Nephron (organoid): ENCODE data around the gene PLEKHA5.
A peak's percentile ranks its signal among the peaks of the same experiment; 100 is the strongest.

Experiments
- H3K27ac Mint-ChIP-seq, 3 experiments: 2 replicates each; pipeline ENCODE4 v1.8.0; 2020; ENCODE audit warnings: mixed read lengths in 3 of 3, mild to moderate bottlenecking in 2 of 3, moderate library complexity in 1 of 3
- H3K27me3 Mint-ChIP-seq: 2 replicates; pipeline ENCODE4 v1.8.0; 2021; ENCODE audit warnings: low read depth, mild to moderate bottlenecking, moderate library complexity, mixed read lengths
- H3K36me3 Mint-ChIP-seq: 2 replicates; pipeline ENCODE4 v1.8.0; 2020; ENCODE audit warnings: low read depth, mixed read lengths
- H3K4me1 Mint-ChIP-seq: 2 replicates; pipeline ENCODE4 v1.8.0; 2020; ENCODE audit warnings: mixed read lengths
- H3K4me3 Mint-ChIP-seq, 3 experiments: 2 replicates each; pipeline ENCODE4 v1.8.0; 2020; ENCODE audit warnings: mild to moderate bottlenecking in 3 of 3, mixed read lengths in 3 of 3, moderate library complexity in 2 of 3
- H3K9me3 Mint-ChIP-seq: 2 replicates; pipeline ENCODE4 v1.8.0; 2020; ENCODE audit warnings: mixed read lengths
- CTCF ChIP-seq, 3 experiments: fragments of 200-600 bp; sonication (generic); IDR thresholded peaks; one replicate each; pipeline ENCODE4 v1.5.0; 2021; ENCODE audit warnings: antibody characterized with exemption in 3 of 3; ENCODE audit not compliant: unreplicated experiment in 3 of 3

The PLEKHA5 gene

GRCh38 chr12:19203539-19204506, 74.3 kb downstream of the PLEKHA5 start:
- no peaks in the 10 kb centered on the region for H3K27me3 Mint-ChIP-seq
- peaks cover 6% of the 10 kb centered on the region for H3K4me1 Mint-ChIP-seq
- peaks cover 20% of the 10 kb centered on the region for H3K36me3 Mint-ChIP-seq
- H3K27ac Mint-ChIP-seq = no peak overlapping the region
- H3K4me3 Mint-ChIP-seq = no peak overlapping the region
- no peaks in the 10 kb centered on the region for H3K9me3 Mint-ChIP-seq
- TF ChIP-seq CTCF (IDR thresholded peaks at IDR 0.05; ENCODE audit: unreplicated experiment in 3 of 3) = no peak

- no peak for TF ChIP-seq CTCF (IDR thresholded peaks at IDR 0.05; ENCODE audit: unreplicated experiment in 3 of 3)
- Mint-ChIP-seq H3K4me3 (peak overlapping the region in 2 of 3 experiments; percentile 3 to 31), H3K27me3 (no peaks in the 10 kb centered on the region), H3K36me3 (peaks cover 23% of the 10 kb centered on the region), H3K9me3 (peaks cover 5% of the 10 kb centered on the region), H3K4me1 (peaks cover 6% of the 10 kb centered on the region), H3K27ac (peak overlapping the region in 2 of 3 experiments; percentile 61 to 63)
These were observed 75.6 kb downstream of the PLEKHA5 start for GRCh38 chr12:19205120-19205519.

DNA sequence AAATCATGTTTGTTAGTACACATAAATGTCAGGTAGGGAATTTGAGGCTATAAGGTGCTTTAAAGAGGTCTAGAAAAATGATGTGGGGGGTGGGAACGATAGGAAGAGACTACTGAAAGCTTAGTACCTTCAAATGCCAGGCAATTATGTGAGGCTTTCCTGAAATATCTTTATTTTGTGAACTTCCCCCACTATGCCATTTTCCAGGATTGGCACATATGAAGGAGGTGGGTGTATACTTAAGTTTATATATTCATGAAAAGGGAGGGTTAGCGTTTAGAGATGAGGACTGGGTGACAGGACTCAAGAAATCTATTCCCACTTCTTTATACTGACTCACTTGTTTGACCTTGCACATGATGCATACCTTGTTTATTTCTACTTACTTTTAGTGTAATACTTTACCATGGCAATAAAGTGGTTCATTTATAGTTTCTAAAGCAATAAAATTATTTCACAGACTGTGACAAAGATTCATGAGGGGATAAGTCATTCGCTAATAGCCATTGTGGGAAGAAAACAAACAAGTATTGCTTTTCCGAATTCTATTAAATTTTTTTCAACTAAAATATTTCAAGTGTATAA, 77.1 kb downstream of the PLEKHA5 start:
- TF ChIP-seq CTCF (IDR thresholded peaks at IDR 0.05; ENCODE audit: unreplicated experiment in 3 of 3) = no peak
- peaks cover 34% of the 10 kb centered on the region for H3K36me3 Mint-ChIP-seq

GRCh38 chr12:19208456-19208855, 78.9 kb downstream of the PLEKHA5 start:
- TF ChIP-seq CTCF (IDR thresholded peaks at IDR 0.05; ENCODE audit: unreplicated experiment in 3 of 3) = no peak
- H3K27ac Mint-ChIP-seq = no peak overlapping the region
- no peak overlapping the region for H3K4me3 Mint-ChIP-seq
- peaks cover 39% of the 10 kb centered on the region for H3K36me3 Mint-ChIP-seq
- no peaks in the 10 kb centered on the region for H3K27me3 Mint-ChIP-seq
- H3K4me1 Mint-ChIP-seq = peaks cover 6% of the 10 kb centered on the region
- H3K9me3 Mint-ChIP-seq = peaks cover 8% of the 10 kb centered on the region

More for the DNA sequence above, 77.1 kb downstream of the PLEKHA5 start:
- H3K27ac Mint-ChIP-seq = no peak overlapping the region
- no peaks in the 10 kb centered on the region for H3K27me3 Mint-ChIP-seq
- no peak overlapping the region for H3K4me3 Mint-ChIP-seq
- peaks cover 6% of the 10 kb centered on the region for H3K4me1 Mint-ChIP-seq
- peaks cover 8% of the 10 kb centered on the region for H3K9me3 Mint-ChIP-seq

DNA sequence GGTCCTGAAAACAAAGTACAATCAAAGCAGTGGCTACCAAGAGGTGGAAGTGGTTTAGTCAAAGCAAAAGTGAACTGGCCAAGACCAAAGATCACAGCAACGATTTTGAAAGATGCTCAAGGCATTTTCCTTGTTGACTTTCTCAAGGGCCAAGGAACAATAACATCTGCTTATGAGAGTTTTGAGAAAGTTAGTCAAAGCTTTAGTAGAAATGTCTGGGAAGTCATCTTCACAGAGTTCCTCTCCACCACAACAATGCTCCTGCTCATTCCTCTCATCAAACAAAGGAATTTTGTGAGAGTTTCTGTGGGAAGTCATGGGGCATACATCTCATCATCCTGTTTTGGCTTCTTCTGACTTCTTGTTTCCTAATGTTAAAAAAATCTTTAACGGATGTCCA, 80.1 kb downstream of the PLEKHA5 start:
- no peak overlapping the region for H3K4me3 Mint-ChIP-seq
- H3K4me1 Mint-ChIP-seq = peaks cover 6% of the 10 kb centered on the region
- H3K36me3 Mint-ChIP-seq = peaks cover 39% of the 10 kb centered on the region
- H3K27ac Mint-ChIP-seq = no peak overlapping the region
- peaks cover 8% of the 10 kb centered on the region for H3K9me3 Mint-ChIP-seq
- H3K27me3 Mint-ChIP-seq = no peaks in the 10 kb centered on the region
- TF ChIP-seq CTCF (IDR thresholded peaks at IDR 0.05; ENCODE audit: unreplicated experiment in 3 of 3) = no peak
